Stimulated activated CD4-positive, alpha-beta T cell treated with anti-CD3 and anti-CD28 coated beads, Interleukin-4, amount 100 ng/mL, for 48 hours (primary cell): ENCODE data around the gene BTBD16.

Experiments
- DNase-seq, 2 donors: peaks; one replicate each; pipeline ENCODE4 v3.0.0-alpha.2; 2020; ENCODE audit warnings: low read depth in 2 of 2

The BTBD16 gene

DNA sequence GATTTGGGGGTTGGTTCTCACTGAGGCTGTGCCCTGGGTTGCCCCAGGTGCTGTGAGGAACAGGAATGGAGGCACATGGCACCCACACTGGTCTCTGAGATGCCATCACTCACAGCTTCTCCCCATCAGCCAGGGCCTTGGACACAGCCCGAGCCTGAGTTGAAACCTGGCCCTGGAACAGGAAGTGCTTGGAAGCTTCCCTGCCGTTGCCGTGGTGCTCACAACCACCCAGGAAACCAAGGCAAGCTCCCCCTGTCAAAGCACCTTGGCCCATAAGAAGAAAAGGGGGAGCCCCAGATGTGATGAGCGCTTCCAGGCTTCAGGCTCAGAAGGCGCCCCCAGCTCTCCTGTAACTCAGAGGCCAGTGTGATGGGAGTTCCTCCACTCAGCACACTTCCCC lies at the start of gene BTBD16:
Gene BTBD16, plus strand, starts transcription at position 221 of the 400 bp plus-strand sequence. CDS start 3,786 bp downstream, outside the sequence.
- DNase-seq: no peak

- no peak for DNase-seq
These were observed 49.1 kb upstream of the BTBD16 start for GRCh38 chr10:122221958-122222357.

DNA sequence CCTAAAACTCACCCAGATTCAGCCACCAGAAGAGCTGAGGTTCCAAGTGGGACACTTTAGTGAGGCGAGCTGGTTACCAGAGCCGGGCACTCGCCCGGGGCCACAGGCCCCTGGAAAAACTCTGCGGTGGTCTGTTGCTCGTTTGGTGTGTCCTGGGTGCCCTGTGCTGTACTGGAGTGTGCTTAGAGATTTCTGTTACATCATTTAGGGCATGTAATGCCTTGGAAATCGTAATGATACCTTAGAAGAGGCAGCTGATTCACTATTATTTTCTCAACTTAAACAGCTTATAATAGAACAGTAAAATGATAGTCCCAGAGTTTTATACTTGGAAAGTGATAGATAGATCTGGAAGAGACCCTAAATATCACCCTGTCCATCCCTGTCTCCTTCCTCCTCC lies 48.5 kb upstream of the BTBD16 start:
- no peak for DNase-seq

- DNase-seq: no peak
These were observed 46.9 kb upstream of the BTBD16 start for GRCh38 chr10:122224159-122224558.

GRCh38 chr10:122225330-122225729 lies 45.8 kb upstream of the BTBD16 start:
- no peak for DNase-seq

DNA sequence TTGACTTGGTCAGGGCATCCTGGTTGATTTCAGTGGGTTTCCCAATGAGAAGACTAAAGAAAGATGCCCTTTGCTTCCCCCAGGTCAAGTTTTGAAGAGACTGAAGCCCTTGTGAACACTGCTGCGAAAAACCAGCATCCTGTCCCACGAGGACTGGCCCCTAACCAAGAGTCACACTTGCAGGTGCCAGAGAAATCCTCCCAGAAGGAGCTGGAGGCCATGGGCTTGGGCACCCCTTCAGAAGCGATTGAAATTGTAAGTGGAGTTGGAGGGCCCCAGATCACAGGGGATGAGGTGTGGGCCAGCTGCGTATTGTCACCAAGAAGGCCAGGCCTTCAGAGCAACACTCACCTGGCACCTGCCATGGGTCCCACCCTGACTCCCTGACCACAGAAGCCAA lies 43.3 kb upstream of the BTBD16 start:
- no peak for DNase-seq

GRCh38 chr10:122229666-122230065 lies 41.4 kb upstream of the BTBD16 start:
- DNase-seq: no peak

GRCh38 chr10:122230222-122230621 lies 40.9 kb upstream of the BTBD16 start:
- DNase-seq: no peak

- no peak for DNase-seq
These were observed 38.3 kb upstream of the BTBD16 start for GRCh38 chr10:122232769-122233168.

- DNase-seq: no peak
These were observed 37.2 kb upstream of the BTBD16 start for GRCh38 chr10:122233857-122234348.

GRCh38 chr10:122234416-122234815 lies 36.7 kb upstream of the BTBD16 start:
- no peak for DNase-seq

DNA sequence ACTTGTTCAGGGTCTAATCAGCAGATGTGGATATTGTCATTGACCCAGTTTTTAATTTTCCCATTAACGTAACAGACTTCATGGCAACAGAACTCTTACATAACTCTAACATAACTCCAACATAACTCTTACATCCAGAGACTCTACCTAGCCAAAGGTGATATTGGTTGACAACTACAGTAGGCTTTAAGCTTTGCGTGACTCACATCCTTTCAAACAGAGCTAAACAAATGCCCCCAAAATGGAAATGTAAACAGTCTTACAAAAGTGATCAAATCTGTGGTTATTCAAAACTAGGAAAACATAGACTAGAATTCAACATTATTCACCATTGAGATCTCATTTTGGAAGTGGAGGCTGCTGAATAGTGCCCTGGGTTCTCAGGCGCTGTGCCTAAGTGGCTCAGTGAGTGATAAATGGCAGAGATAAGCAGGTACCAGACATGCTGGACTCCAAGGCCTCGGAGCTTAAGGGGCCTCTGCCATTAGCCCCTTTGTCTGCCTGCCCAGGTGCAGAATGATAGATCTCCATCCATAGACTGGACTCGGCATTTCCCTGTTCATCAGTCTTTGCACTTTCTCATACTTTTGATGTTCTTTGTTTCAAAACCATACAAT lies 34.3 kb upstream of the BTBD16 start:
- no peak for DNase-seq

DNA sequence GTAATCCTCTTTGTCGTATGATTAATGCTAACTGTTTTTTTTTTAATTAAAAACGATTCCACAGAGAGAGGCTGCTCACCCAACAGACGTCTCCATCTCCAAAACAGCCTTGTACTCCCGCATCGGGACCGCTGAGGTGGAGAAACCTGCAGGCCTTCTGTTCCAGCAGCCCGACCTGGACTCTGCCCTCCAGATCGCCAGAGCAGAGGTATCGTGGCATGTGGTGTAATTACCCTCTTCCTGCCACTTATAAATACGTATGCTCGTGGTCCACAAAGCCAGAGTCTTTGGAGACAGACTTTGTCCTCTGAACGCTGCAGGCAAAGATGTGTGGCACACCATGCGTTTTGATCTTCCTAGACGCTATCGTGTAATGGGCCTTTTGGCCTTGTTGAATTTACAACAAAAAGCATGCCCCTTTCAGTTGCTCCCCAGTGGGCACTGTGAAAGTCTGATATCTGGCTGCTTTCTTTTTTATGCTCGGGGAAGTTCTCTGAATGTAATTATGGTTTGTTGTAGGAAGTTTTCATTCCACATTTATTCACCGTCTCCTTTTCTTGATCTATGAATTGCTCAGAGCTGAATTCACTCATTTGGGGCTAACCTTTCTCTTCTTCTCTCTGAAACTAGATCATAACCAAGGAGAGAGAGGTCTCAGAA lies 33.6 kb upstream of the BTBD16 start:
- DNase-seq: no peak

- no peak for DNase-seq
These were observed 31.4 kb upstream of the BTBD16 start for GRCh38 chr10:122239578-122240257.

GRCh38 chr10:122240401-122240800 lies 30.7 kb upstream of the BTBD16 start:
- DNase-seq: no peak

GRCh38 chr10:122241836-122242235 lies 29.3 kb upstream of the BTBD16 start:
- DNase-seq: no peak

DNA sequence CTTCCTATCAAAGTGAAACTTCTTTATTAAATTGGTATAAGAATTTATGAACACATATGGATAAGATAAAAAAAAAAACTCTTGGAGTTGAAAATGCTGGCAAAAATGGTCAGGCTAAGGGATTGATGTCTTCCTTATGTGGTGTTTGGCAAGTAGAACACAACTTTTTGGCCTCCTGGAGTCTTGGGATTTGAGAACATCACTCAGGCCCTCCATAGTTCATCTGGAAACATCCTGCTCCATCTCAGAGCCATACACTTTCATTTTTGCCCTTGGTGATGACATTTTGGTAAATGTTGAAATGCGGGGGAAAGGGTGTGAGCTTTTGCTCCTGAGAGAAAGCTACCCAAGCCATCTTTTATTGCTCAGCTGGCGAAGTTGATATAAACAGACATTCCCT lies 27.5 kb upstream of the BTBD16 start:
- no peak for DNase-seq

GRCh38 chr10:122244001-122244975 lies 26.8 kb upstream of the BTBD16 start:
- no peak for DNase-seq

GRCh38 chr10:122245136-122245535 lies 26.0 kb upstream of the BTBD16 start:
- DNase-seq: no peak

- DNase-seq: no peak
These were observed 25.2 kb upstream of the BTBD16 start for GRCh38 chr10:122245897-122246296.

DNA sequence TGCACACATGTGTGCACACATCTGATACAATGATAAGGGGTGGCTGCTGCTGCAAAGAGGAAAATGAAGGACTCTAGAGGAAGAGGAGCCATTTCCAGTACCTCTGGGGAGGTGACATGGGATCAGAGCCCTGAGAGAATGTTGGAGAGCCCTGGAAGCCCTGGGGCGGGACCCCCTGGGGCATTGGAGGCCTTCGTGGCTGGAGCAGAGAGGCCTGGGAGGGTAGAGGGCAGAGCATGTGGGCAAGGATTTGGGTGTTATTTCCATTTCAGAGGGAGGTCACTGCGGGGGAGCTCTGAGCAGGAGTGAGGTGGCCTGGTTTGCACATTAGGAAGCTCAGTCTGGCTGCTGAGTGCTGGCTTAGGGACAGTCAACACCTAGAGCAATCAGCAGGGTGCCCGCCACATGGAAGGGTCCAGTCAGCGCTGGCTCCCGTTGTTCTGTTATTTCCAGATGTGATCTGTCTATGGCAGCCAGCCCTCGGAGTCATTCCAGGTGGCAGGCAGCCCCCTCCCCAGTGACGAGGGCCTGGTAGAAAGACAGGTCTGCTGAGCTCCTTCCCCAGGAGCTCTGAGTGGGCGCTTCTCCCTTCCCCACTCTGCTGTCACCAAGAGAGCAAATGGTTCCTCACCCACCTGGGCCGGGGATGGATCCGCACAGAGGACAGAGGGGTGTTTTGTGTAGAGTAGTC lies 24.1 kb upstream of the BTBD16 start:
- DNase-seq: no peak
